HG02943 (cell line): ENCODE measurements around the gene SSC5D.

Source experiments
- ATAC-seq: cut with Tn5 transposase; IDR thresholded peaks from one replicate; pipeline ENCODE4 v1.9.1; 2021; ENCODE audit warnings: mild to moderate bottlenecking, low read depth, moderate library complexity; ENCODE audit not compliant: unreplicated experiment

Gene SSC5D

GRCh38 chr19:55535173-55535964 is 47.1 kb downstream of the SSC5D start:
- ATAC-seq = no peak

- ATAC-seq = no peak
These were observed 47.7 kb downstream of the SSC5D start for GRCh38 chr19:55535965-55536350.

GRCh38 chr19:55536366-55536765 is 48.1 kb downstream of the SSC5D start:
- no peak for ATAC-seq

DNA sequence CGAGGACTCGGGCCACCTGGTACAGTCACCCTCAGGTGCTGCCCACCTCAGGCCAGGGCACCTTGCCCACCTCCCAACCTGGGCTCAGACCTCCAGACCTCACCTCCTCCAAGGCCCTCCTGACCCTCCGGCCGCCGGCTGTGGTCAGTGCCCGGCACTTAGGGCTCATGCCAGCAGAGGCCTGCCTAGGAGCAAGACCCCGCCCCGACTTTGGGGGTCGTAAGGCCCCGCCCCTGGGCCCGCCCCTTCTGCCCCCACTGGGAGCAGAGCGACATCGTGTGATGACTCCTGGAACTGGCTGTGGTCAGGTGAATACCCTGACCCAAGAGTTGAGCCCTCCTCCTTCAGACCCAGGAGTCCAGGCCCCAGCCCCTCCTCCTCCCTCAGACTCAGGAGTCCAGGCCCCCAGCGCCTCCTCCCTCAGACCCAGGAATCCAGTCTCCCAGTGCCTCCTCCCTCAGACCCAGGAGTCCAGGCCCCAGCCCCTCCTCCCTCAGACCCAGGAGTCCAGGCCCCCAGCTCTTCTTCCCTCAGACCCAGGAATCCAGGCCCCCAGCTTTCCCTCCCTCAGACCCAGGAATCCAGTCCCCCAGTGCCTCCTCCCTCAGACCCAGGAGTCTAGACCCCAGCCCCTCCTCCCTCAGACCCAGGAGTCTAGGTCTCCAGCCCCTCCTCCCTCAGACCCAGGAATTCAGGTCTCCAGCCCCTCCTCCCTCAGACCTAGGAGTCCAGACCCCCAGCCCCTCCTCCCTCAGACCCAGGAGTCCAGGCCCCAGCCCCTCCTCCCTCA is 48.9 kb downstream of the SSC5D start, which contains the start of gene SBK2:
Gene SBK2, minus strand, starts transcription at position 183 of the 790 bp plus-strand sequence. CDS start 839 bp downstream, outside the sequence.
- no peak for ATAC-seq

GRCh38 chr19:55537741-55538111 is 49.5 kb downstream of the SSC5D start:
- ATAC-seq = no peak

- ATAC-seq = no peak
These were observed 49.9 kb downstream of the SSC5D start for GRCh38 chr19:55538132-55538531.

DNA sequence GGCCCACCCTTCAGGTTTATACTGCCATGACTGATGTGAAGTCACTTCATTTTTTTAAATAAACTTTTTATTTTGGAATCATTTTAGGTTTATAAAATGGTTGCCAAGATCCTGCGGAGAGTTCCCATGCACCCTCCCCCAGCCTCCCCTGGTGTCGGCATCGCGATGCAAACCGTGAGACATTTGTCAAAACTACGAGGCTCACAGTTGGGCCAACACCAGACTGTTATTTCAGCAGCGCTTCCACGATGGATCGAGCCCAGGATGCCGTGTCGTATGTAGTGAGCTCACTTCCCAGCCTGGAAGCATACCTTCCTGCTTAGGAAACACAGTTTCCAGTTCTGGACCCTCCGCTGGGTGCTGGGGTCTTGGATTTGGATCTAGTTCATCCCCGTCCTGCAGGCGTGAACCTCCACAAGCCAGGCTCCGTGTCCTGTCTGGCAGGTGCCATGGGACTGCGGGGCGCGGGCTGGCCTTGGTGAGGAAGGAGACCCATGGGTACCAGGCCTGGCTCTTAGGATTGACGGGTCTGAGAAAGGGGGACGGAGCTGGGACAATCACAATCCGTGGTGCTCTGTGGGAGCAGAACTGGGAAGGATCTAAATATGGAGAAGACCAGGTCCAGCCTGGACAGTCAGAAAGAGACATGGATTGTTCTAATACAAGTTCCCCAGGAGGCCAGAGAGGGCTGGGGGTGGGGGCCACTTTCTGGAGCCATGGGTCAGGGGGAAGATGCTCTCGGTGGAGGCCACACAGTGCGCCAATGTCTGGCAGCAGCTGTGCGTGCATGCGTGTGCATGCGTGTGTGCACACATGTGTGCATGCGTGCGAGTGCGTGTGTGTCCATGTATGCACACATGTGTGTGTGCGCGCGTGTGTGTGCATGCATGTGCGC is 51.1 kb downstream of the SSC5D start:
- no peak for ATAC-seq

- ATAC-seq = no peak
These were observed 52.4 kb downstream of the SSC5D start for GRCh38 chr19:55540619-55541018.

DNA sequence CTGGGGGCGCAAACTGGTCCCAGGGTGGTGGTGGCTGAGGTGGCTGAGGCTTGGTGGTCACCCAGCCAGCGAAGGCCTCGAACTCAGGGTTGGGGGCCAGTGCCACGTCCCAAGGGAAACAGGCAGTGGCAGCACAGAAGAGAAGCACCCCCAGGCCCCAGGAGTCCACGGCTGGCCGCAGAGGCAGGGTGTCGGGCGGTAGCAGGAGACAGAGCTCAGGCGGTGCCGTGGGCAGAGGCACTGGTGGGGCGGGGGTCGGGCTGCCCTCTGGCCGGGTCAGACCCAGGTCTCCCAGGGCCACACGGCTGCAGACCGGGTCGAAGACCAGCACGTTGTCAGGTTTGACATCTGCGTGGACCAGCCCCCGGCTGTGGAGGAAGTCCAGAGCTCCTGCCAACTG is 52.9 kb downstream of the SSC5D start:
- ATAC-seq = no peak

DNA sequence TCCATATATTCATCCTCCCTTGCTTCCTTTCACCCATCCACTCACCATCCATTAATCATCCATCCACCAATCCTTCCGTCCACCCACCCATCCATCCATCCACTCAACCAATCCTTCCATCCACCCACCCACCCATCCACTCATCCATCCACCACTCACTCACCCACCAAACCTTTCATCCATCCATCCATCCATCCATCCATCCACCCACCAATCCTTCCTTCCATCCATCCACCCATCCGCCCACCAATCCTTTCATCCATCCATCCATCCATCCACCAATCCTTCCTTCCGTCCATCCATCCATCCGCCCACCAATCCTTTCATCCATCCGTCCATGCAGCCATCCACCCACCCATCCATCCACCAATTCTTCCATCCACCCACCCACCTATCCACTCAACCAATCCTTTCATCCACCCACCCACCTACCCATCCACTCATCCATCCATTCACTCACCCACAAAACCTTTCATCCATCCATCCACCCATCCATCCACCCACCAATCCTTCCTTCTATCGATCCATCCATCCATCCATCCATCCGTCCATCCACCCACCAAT is 54.1 kb downstream of the SSC5D start:
- ATAC-seq = no peak

DNA sequence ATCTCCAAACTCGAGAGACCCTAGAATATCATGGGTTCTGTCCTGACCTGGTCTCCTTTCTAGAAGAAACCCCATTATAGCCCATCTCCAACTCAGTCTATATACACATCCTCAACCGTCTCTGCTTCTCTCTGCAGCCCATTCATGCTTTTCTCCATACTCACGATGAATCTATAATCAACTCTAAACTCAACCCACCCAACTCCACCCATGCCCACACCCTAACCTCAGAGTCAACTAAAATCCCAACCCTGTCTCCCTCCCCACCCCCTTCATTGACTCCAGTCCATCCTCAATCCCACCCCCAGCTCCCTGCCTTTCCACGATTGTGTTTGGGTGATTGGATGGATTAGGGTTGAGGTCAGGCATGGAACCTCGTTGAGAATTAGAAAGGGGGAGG is 55.3 kb downstream of the SSC5D start:
- no peak for ATAC-seq

GRCh38 chr19:55544014-55544413 is 55.8 kb downstream of the SSC5D start:
- ATAC-seq = no peak

- no peak for ATAC-seq
These were observed 56.7 kb downstream of the SSC5D start for GRCh38 chr19:55544776-55545439.

GRCh38 chr19:55545443-55545842 is 57.2 kb downstream of the SSC5D start, which contains the start of gene SBK3:
Gene SBK3 (minus strand): TSS chr19:55545543. CDS start chr19:55545543, 0 bp downstream.
- ATAC-seq = no peak

- no peak for ATAC-seq
These were observed 57.8 kb downstream of the SSC5D start for GRCh38 chr19:55546011-55546410.

DNA sequence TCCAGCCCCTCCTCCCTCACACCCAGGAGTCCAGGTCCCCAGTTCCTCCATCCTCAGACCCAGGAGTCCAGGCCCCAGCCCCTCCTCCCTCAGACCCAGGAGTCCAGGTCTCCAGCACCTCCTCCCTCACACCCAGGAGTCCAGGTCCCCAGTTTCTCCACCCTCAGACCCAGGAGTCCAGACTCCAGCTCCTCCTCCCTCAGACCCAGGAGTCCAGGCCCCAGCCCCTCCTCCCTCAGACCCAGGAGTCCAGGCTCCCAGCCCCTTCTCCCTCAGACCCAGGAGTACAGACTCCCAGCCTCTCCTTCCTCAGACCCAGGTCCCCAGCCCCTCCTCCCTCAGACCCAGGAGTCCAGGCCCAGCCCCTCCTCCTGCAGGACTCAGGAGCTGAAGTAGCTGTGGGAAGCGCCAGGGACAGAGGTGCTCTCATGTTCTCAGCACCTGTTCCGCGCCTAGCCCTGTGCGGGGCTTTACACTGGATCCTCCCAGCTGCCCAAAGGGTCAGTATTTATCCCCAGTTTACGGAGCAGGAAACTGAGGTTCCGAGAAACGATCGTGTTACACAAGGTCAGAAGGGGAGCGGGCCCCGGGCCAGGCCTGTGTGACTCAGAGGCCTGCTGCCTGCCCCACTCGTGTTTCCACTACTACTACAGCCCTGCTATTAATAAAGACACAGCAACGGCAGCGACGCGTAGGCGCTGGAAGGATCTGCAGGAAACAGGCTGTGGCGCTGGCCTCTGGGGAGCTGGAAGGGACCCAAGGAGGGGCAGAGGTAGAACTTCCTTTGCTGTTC is 58.8 kb downstream of the SSC5D start:
- ATAC-seq = no peak

DNA sequence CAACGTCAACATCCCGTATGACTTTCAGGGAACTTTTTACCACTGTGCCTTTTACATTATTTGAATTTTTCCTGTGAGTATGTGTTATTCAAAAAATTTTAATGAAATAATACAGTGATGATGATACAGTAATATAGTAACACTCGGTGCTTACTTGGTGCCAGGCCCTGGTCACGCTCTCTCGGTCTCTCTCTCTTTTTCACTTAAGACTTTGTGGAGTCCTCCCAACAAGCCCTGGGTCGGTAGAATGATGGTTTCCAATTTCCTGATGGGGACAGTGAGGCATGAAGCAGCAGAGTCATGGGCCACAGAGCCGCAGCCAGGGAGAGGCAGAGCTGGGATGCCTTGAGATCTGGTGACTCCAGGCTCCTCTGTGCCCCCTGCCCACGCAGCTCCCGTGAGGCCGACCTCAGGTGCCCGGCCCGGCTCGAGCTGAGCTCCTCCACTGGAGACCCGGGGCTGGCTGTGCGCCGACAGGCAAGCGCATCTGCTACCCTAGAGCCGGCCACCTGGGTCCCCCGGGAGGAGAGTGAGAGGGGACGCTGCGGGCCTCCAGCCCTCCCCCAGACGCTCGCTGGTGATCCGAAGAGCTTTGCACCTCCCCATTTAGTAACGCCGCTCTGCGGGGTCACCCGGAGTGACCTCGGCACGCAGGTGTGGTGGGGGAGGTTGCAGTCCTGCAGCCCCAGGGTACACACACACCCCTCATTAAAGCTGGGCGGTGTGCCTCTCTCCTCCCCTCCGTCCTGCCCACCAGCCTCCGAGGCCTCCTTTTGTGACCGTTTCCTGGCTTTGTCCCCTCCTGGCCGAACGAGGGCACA is 61.5 kb downstream of the SSC5D start:
- no peak for ATAC-seq

- ATAC-seq = no peak
These were observed 62.0 kb downstream of the SSC5D start for GRCh38 chr19:55550321-55550650.
